Cerebellar cortex (tissue), 1 donor: Measurements from ENCODE around the gene CNBP.
"Not testable (repeated sequence)": the region's sequence is repeated elsewhere in the genome, so short reads cannot be mapped to it uniquely, and the experiment has no call there.

Experiments used
- DNase-seq: peaks from one replicate; pipeline ENCODE4 v3.0.0-alpha.2; 2015; ENCODE audit warnings: low spot score

CNBP gene

GRCh38 chr3:129184784-129185542 lies 1.3 kb upstream of the CNBP start:
- not testable (repeated sequence) for DNase-seq

- peak; percentile 29 for DNase-seq
These were observed 631 bp upstream of the CNBP start for GRCh38 chr3:129184396-129184657.

- no peak for DNase-seq
These were observed 1.1 kb downstream of the CNBP start for GRCh38 chr3:129182390-129183185.

- no peak for DNase-seq
These were observed 1.9 kb downstream of the CNBP start for GRCh38 chr3:129181819-129182218.

- no peak for DNase-seq
These were observed 3.2 kb downstream of the CNBP start for GRCh38 chr3:129180461-129180860.

- no peak for DNase-seq
These were observed 7.6 kb downstream of the CNBP start for GRCh38 chr3:129176051-129176450.

GRCh38 chr3:129173725-129174124 lies 10.0 kb downstream of the CNBP start:
- no peak for DNase-seq

- DNase-seq = no peak
These were observed 10.5 kb downstream of the CNBP start for GRCh38 chr3:129173206-129173605.

- DNase-seq = no peak
These were observed 16.9 kb downstream of the CNBP start for GRCh38 chr3:129166579-129167332.

GRCh38 chr3:129165594-129165993 lies 18.1 kb downstream of the CNBP start:
- DNase-seq = not testable (repeated sequence)

GRCh38 chr3:129164500-129164899 lies 19.2 kb downstream of the CNBP start:
- no peak for DNase-seq

GRCh38 chr3:129162729-129163579 lies 20.7 kb downstream of the CNBP start:
- peak; percentile 36 for DNase-seq

GRCh38 chr3:129161860-129162271 lies 21.8 kb downstream of the CNBP start:
- DNase-seq = peak; percentile 43

- DNase-seq = peak; percentile 97
These were observed 22.5 kb downstream of the CNBP start, which contains the start of gene ISY1 for GRCh38 chr3:129160891-129161859. Gene ISY1, minus strand, starts transcription at chr3:129161063. Its CDS starts 88 bp downstream, at chr3:129160975.

GRCh38 chr3:129144786-129145185 lies 38.9 kb downstream of the CNBP start:
- no peak for DNase-seq

- not testable (repeated sequence) for DNase-seq
These were observed 42.7 kb downstream of the CNBP start for GRCh38 chr3:129141011-129141410.

- no peak for DNase-seq
These were observed 43.8 kb downstream of the CNBP start for GRCh38 chr3:129139911-129140310.

GRCh38 chr3:129136275-129136674 lies 47.4 kb downstream of the CNBP start:
- DNase-seq = not testable (repeated sequence)

GRCh38 chr3:129132097-129132866 lies 51.4 kb downstream of the CNBP start:
- DNase-seq = no peak
